ENCODE results near the gene KLHDC7A.

Gene KLHDC7A

DNA sequence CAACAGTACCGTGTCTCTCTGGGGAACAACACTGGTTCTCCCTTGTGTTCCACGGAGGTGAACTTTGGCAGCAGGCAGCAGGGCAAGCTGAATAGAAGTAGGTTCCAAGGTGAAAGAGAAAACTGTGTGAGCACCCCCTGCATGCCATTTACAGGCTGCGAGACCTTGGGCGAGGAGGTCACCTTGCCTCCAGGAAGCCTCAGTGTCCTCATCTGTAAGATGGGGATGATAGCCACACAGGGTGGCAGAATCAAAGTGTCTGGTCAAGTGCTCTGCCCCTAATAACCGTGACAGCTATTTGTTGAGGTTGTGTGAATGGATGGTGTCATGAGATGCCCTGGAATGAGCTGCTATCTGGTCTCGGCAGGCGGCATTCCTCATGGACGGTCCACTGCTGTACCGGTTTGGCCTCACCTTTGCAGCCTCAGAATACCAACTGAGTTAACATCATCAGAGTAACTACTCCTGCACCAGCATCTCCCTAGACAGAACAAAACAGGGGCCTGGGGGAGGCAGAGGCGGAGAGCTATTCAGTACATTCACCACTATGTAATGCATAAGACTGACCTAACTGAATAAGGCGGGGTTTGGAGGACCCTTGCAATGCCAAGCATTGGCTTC, 7.4 kb upstream of the KLHDC7A start:
- DNase-seq, result no peak

DNA sequence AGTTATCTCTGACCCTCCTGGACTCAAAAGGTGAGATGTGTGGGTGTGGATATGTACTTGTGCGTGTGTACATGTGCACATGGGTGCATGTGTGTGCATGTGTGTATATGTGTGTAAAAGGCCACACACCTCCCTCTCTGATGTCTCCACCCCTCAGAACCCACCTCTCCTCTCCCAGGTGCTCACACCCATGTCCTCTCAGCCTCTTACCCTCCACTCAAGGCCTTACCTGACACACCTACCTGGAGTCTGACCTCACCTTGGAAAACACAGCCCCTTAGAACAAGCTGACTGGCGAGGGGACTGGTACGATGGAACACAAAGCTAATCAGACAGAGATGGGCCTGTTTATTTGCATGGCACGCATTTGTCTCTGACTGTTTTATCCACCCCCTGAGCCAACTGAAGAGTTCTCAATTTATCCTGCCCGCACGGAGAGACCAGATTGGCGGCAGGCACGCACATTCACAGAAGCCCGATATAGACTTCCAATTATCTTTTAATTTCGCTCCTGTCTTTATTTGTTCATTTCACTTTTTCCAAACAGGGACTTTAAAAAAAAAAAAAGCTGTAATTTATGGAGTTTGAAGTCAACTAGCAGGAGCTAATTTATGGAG, 6.1 kb upstream of the KLHDC7A start:
- no peak for DNase-seq

DNA sequence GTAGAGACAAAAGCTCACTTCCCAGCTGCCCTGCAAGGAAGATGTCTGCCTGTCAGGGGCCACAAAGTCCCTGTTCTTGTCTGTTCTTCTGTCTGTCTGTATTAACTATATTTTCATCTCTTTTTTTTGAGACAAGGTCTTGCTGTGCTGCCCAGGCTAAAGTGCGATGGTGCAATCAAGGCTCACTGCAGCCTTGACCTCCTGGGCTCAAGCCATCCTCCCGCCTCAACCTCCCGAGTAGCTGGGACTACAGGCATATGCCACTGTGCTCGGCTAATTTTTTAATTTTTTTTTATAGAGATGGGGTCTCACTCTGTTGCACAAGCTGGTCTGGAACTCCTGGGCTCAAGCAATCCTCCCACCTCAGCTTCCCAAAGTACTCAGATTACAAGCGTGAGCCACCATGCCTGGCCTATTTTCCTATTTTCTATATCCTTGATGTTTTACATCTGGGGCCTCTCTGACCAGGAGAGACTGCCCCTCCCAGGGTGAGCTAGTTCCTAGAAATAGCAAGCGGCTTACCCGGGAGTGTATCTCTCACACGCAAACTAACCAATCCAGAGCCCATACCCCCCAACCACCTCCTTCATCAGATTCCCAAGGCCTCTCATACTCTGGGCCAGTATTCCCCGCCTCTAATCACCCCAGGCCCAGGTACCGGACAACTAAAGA, 5.4 kb upstream of the KLHDC7A start:
- DNase-seq, result no peak

DNA sequence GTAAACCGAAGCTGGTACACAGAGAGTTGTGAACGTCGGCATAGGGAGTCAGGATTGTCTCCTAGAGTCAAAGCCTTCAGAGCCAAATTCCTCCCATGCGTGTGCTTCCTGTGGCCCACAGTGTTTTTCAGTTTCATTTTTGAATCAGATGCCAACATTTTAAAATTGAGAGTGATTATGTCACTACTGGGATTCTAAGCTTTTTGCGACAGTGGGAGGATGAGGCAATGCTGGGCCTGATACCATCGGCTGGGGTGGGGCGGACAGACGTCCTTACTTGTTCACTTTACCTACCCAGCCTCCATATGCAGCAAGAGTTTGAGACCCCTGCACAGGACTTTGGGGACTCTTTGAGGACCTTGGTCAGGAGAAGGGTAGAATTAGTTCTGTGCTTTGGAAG, 1.3 kb upstream of the KLHDC7A start:
- no peak for DNase-seq

DNA sequence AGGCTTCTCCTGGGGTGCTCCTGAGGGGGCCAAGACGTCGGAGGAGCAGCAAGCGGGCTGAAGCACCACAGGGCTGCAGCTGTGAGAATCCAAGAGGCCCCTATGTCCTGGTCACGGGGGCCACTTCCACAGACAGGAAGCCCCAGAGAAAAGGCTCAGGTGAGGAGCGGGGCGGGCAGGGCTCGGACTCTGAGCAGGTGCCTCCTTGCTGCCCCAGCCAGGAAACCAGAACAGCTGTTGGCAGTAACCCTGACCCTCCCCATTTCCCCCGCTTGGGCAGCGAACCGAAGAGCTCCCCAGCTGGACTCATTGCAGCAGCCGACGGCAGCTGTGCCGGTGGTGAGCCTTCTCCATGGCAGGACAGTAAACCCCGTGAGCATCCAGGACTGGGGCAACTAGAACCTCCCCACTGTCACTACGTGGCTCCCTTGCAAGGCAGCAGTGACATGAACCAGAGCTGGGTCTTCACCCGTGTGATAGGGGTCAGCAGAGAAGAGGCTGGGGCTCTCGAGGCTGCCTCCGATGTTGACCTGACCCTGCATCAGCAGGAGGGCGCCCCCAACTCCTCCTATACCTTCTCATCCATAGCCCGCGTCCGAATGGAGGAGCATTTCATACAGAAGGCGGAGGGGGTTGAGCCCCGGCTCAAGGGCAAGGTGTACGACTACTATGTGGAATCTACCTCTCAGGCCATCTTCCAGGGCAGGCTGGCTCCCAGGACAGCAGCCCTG, 625 bp downstream of the KLHDC7A start:
- DNase-seq, result no peak

DNA sequence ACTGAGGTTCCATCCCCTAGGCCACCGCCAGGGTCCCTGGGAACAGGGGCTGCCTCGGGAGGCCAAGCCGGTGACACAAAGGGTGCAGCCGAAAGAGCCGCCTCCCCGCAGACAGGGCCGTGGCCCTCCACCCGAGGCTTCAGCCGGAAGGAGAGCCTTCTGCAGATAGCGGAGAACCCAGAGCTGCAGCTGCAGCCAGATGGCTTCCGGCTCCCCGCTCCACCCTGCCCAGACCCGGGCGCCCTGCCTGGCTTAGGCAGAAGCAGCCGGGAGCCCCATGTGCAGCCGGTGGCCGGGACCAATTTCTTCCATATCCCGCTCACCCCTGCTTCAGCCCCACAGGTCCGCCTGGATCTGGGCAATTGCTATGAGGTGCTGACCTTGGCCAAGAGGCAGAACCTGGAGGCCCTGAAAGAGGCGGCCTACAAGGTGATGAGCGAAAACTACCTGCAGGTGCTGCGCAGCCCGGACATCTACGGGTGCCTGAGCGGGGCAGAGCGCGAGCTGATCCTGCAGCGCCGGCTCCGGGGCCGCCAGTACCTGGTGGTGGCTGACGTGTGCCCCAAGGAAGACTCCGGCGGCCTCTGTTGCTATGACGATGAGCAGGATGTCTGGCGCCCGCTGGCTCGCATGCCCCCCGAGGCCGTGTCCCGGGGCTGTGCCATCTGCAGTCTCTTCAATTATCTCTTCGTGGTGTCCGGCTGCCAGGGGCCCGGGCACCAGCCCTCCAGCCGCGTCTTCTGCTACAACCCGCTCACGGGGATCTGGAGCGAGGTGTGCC, 1.4 kb downstream of the KLHDC7A start:
- no peak for DNase-seq

DNA sequence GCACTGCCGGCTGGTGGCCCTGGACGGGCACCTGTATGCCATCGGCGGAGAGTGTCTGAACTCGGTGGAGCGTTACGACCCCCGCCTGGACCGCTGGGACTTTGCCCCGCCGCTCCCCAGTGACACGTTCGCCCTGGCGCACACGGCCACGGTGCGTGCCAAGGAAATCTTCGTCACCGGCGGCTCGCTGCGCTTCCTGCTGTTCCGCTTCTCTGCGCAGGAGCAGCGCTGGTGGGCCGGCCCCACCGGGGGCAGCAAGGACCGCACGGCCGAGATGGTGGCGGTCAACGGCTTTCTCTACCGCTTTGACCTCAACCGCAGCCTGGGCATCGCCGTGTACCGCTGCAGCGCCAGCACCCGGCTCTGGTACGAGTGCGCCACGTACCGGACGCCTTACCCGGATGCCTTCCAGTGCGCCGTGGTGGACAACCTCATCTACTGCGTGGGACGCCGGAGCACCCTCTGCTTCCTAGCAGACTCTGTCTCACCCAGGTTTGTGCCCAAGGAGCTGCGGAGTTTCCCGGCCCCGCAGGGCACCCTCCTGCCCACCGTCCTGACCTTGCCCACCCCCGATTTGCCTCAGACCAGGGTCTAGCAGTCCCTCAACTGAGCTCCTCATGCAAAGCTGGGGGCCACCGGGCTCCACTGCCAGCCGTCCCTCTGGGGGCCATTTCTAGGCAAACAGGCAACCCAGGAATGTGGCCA, 2.1 kb downstream of the KLHDC7A start:
- no peak for DNase-seq

DNA sequence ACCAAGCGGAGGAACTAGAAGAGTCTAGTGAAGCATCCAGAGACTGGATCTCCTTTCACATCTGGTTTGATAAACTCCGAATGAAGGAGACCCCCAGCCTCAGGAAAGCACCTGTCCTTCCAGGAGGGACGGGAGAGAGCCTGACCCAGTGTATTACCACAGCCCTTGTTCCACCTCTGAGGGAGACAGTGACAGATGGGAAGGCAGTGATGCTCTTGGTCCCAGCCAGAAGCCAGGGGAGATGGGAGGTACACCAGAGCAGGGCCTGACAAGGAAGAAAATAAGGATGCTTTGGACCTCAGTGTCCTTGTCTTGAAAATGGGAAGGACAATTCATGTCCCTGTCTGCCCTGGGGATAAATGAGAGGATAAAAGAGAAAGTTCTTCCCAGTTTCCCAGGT, 3.5 kb downstream of the KLHDC7A start:
- DNase-seq, result no peak

DNA sequence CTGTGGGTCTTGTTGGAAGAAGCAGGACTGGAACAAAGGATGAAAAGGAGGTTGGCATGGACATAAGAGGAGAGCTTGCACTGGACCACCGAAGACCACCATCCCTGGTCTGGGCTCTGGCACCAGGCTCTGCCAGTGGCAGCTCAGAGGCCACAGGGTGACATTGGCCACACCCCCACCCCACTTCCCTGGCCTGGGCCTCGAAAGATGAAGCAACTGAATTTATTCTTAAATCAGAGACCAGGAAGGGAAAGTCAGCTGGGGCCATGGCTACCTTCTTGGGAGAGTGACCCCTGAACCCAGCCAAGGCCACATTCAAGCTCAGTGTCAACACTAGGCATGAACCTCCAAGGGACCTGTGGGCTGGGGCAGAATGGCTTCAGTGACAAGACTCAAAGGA, 4.0 kb downstream of the KLHDC7A start:
- DNase-seq, result no peak

DNA sequence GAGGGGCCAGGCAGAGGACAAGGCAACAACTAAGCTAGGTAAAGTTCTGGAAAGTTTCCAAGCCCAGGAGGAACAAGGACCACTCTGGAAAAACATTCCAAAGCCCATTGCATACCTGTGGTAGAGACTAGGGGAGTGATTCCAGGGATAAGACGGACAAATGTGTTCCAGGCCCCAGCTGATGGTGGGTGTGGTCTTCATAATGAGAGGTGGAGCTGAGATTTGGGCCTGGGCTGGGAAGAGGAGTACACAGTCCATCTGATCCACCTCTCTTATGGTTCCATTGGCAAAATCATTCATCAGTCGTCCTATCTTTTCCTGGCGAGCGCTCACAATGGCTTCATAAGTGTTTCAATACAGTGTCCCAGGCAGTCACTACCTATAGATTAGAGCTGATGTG, 4.5 kb downstream of the KLHDC7A start:
- DNase-seq, result no peak

DNA sequence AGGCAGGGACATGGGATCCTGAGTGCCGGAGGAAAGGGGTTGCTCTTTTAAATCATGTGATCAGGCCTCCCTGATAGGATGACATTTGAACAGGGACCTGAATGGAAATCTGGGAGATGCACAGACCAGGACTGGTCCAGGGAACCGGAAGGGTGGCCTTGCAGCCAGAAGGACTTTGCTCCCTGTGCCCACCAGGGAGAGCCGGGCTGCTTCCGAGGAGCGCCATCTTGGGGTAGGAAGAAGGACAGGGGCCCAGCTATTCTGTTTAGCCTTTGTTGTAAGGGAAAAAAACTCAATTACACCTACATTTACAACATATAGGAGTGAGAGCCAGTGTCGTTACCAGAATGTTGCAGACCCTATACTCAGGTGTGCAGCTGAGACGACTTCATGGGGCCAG, 5.5 kb downstream of the KLHDC7A start:
- DNase-seq, result no peak

DNA sequence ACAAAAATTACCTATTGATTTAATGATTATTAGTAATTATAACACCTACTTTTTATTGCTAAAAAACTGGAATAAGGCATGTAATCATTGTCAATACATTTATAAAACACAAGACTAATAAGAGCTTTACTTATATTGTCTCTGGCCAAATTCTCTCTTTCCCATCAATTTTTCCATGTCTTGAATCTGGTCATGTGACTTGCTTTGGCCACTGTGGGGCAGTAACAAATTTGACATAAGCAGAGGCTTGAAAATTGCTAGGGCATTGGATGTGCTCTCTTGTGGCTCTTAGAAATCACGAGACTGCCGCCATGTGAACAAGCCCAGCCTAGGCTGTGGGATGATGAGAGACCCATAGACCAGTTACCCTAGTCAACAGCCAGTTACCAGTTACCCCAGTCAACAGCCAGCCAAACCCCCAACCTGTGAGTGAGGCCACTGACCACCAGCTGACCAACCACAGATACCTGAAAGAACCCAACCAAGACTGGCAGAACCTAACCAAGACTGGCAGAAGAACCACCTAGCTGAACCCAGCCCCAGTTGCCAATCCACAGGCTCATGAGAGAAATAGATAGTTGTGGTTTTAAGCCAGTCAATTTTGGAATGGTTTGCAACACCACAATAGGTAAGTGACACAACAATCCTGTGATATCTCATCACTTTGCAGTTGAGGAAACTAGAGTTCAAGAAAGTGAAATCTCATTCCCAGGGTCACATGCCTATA, 8.8 kb downstream of the KLHDC7A start:
- DNase-seq, result no peak

DNA sequence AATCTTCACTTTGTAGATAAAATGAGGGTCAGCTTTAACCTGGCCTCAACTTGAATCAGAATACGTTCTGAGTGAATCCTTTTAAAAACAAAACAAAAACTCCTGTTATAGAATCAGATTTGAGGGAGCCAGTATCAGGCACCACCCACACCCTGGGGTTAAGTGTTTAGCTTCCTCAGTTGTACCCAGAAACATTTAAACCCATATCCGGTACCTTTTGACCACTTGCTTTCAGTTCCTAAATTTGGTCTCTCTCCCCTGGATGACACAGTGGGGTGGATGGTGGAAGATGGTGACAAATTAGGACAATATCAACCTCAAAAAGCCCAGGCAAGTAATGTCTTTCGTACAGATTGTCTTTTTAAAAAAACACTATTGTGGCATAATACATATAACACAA, 10.4 kb downstream of the KLHDC7A start:
- no peak for DNase-seq

DNA sequence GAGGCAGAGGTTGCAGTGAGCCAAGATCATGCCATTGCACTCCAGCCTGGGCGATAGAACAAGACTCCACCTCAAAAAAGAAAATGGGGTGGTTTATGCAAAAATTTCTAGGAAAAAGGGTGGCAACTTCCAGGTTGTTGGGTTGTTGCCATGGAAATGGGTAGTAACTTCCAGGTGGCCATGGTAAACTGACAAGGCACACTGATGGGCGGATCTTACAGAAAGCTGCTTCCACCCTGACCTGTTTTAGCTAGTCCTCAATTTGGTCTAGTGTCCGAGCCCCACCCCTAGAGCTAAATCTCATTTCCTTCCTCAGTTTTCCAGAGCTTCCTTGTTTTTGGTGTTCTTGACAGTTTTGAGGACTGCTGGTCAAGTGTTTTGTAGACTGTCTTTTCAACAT, 13.6 kb downstream of the KLHDC7A start:
- DNase-seq, result no peak

DNA sequence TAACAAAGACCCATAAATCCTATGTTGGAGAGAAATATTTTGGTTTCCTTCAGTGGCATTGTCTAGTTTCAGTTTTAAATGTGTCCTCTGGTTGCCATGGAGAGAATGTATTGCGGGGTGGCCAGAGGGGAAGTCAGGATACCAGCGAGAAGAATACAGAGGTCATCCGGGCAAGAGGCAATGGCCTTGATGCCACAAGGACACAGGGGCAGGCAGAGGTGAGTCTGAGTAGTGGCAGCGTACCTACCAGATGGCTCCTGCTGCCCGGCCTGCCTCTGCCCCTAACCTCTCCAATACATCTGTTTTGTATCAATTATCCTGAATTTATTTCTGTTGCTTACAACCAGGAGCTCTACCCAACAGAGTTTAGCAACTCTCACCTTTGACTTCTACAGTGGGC, 14.9 kb downstream of the KLHDC7A start:
- no peak for DNase-seq

DNA sequence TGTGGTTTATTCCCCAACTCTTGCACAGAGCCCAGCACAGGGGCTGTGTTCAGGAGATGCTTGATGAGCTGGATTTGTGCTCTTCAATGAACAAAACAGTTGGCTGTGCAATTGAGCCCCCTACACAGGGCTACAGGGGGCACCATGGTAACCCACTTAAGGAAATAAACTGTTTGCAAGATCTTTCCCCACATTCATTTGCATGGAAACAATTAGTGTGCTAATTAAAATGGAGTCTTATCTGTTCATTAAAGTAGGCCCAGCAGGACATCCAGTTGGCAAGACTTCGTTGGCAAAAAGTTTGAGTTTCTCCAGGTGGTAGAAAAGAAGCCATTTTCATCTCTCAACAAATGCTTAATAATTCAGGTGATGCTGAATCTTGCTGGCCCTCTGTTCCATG, 15.3 kb downstream of the KLHDC7A start:
- DNase-seq, result no peak

DNA sequence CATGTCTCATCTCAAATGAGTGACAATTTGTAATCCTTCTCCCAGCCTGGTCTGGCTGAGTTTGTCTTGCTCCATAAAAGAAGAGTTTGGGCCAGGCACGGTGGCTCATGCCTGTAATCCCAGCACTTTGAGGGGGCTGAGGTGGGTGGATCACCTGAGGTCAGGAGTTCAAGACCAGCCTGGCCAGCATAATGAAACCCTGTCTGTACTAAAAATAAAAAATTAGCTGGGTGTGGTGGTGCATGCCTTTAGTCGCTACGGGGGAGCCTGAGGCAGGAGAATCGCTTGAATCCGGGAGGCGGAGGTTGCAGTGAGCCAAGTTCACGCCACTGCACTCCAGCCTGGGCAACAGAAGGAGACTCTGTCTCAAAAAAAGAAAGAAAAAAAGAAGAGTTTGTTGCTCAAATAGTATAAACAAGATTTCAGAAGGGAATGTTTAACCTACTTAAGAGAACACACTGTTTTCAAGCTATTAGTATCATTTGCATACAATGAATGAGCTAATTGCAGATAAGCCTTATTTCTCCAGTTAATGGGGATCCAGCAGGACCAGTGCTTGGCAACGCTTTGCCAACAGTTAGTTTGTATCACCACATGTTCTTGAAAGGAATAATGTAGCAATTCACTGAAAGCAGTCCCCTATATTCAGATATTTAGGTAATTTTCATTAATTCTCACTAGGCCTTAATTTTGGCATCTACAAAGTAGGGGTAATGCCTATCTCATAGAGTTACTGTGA, 15.9 kb downstream of the KLHDC7A start:
- no peak for DNase-seq

DNA sequence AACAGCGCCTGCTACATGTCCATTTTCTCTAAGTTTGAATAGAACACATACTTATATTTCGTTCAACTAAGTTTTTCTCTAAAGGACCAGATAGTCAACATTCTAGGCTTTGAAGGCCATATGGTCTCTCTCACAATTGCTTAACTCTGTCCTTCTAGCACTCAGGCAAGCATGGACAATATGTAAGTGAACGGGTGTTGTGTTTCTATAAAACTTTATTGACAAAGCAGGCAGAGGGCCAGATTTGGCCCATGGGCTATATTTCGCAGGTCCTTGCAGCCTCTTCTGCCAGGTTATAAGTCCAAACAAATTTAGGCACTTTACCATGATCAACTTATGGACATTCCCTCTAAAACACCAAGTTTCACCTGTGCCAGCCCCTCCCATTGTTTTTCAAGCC, 21.1 kb downstream of the KLHDC7A start:
- DNase-seq, result no peak

DNA sequence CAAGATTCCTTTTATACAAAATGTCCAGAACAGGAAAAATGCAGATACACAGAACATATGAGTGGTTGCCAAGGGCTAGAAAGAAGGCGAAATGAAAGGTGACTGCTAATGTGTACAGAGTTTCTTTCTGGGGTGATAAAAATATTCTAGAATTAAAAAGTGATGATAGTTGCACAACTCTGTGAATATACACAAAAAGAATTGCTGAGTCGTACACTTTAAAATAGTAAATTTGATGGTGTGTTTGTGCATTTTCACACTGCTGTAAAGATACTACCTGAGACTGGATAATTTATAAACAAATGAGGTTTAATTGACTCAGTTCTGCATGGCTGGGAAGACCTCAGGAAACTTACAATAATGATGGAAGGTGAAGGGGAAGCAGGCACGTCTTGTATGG, 23.9 kb downstream of the KLHDC7A start:
- DNase-seq, result no peak

DNA sequence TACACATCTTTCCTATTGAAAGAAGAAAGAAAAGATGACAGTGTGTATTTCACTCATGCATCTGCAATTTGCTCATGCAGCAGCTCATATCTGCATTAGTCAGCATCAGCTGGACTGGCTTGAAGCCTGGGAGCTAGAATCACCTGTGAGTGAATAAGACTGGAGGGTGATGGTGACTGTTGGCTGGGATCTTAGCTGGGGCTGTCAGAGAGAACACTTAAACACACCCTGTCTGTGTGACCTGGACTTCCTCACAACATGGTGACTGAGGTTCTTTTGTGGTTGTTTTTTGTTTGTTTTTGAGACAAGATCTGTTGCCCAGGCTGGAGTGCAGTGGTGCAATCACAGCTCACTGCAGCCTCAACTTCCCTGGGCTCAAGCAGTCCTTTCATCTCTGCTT, 24.9 kb downstream of the KLHDC7A start:
- DNase-seq, result no peak

DNA sequence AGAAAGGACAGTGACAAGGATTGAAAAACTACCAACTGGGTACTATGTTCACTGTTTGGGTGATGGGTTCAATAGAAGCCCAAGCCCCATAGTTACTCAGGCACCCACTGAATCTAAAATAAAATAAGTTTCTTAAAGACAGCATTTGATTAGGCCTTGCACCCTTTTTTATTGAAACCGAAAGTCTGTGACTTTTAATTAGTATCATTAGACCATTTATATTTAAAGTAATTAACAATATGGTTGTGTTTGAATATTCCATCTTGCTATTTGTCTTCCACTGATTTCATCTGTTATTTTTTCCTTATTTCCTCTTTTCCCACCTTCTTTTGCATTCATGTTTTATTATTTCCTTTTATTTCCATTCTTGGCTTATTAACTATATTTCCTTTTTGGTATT, 27.4 kb downstream of the KLHDC7A start:
- no peak for DNase-seq
